Right atrium auricular region (tissue), 2 donors: Measurements from ENCODE around the gene ABCC12. TPM values are rescaled to one million over a fixed set of nuclear protein-coding genes. Genes with fewer than 3 reads are reported as not detected.

Experiments used
- DNase-seq: peaks from one replicate; pipeline ENCODE4 v3.0.0-alpha.2; 2019; ENCODE audit warnings: low spot score
- H3K27ac ChIP-seq, 2 donors: fragments of 200-600 bp; sonication (generic); 1 replicate in 1 of 2; 2 replicates in 1 of 2; pipeline ENCODE4 v1.5.1; 2016 to 2019
- H3K27me3 ChIP-seq, 2 donors: fragments of 200-600 bp; sonication (generic); one replicate each; pipeline versions ENCODE4 v1.5.1 to v1.6.0; 2017 to 2019
- H3K36me3 ChIP-seq: fragments of 200-600 bp; sonication (generic); one replicate; pipeline ENCODE4 v1.5.1; 2016
- H3K4me1 ChIP-seq, 2 donors: fragments of 200-600 bp; sonication (generic); one replicate each; pipeline versions ENCODE4 v1.5.1 to v1.6.0; 2017 to 2019
- H3K4me3 ChIP-seq, 2 donors: fragments of 200-600 bp; sonication (generic); 1 replicate in 1 of 2; 2 replicates in 1 of 2; pipeline ENCODE4 v1.5.1; 2017 to 2019; ENCODE audit warnings: mild to moderate bottlenecking in 1 of 2, moderate library complexity in 1 of 2
- H3K9me3 ChIP-seq, 2 donors: fragments of 200-600 bp; sonication (generic); one replicate each; pipeline ENCODE4 v1.5.1; 2019
- CTCF ChIP-seq, 2 donors: fragments of 200-600 bp; sonication (generic); IDR thresholded peaks; one replicate each; pipeline ENCODE4 v1.5.1; 2019; ENCODE audit warnings: antibody characterized with exemption in 2 of 2
- total RNA-seq, 2 donors: library from RNA; depleted of rRNA; stranded (reverse); fragments of >200 nt; gene quantifications; one replicate each; pipeline ENCODE4 v1.1.0, GENCODE V29; 2016

Gene ABCC12
- total RNA-seq, 2 donors from 2014 or later = not detected

GRCh38 chr16:48161906-48162305 lies 6.1 kb upstream of the ABCC12 start:
- no peak for TF ChIP-seq CTCF (IDR thresholded peaks at IDR 0.05)
- H3K4me3 ChIP-seq = no peak overlapping the region

GRCh38 chr16:48160575-48160974 lies 4.8 kb upstream of the ABCC12 start:
- H3K27me3 ChIP-seq = no peaks in the 10 kb centered on the region
- H3K36me3 ChIP-seq = no peaks in the 10 kb centered on the region
- DNase-seq = no peak
- H3K27ac ChIP-seq = no peak overlapping the region
- peaks cover 0 to 16% of the 10 kb centered on the region in 2 donors for H3K4me1 ChIP-seq
- no peak overlapping the region for H3K4me3 ChIP-seq
- no peak for TF ChIP-seq CTCF (IDR thresholded peaks at IDR 0.05)
- H3K9me3 ChIP-seq = no peaks in the 10 kb centered on the region

More at GRCh38 chr16:48161906-48162305, 6.1 kb upstream of the ABCC12 start:
- Histone ChIP-seq H3K36me3 (no peaks in the 10 kb centered on the region), H3K27me3 (no peaks in the 10 kb centered on the region), H3K9me3 (no peaks in the 10 kb centered on the region), H3K4me1 (peaks cover 0 to 8% of the 10 kb centered on the region in 2 donors), H3K27ac (no peak overlapping the region)
- no peak for DNase-seq

GRCh38 chr16:48158296-48158695 lies 2.5 kb upstream of the ABCC12 start:
- TF ChIP-seq CTCF (IDR thresholded peaks at IDR 0.05) = no peak
- Histone ChIP-seq H3K4me3 (no peak overlapping the region), H3K36me3 (no peaks in the 10 kb centered on the region), H3K4me1 (peaks cover 0 to 8% of the 10 kb centered on the region in 2 donors), H3K27ac (no peak overlapping the region), H3K27me3 (no peaks in the 10 kb centered on the region), H3K9me3 (no peaks in the 10 kb centered on the region)
- no peak for DNase-seq

- H3K9me3 ChIP-seq = no peaks in the 10 kb centered on the region
- no peaks in the 10 kb centered on the region for H3K27me3 ChIP-seq
- H3K4me3 ChIP-seq = no peak overlapping the region
- H3K4me1 ChIP-seq = peaks cover 0 to 8% of the 10 kb centered on the region in 2 donors
- no peak for DNase-seq
- H3K27ac ChIP-seq = no peak overlapping the region
- H3K36me3 ChIP-seq = no peaks in the 10 kb centered on the region
- TF ChIP-seq CTCF (IDR thresholded peaks at IDR 0.05) = no peak
Measured at GRCh38 chr16:48157794-48158193, 2.0 kb upstream of the ABCC12 start.

- H3K9me3 ChIP-seq = no peaks in the 10 kb centered on the region
- no peak overlapping the region for H3K4me3 ChIP-seq
- no peak for DNase-seq
- no peaks in the 10 kb centered on the region for H3K36me3 ChIP-seq
- H3K27me3 ChIP-seq = no peaks in the 10 kb centered on the region
- no peak for TF ChIP-seq CTCF (IDR thresholded peaks at IDR 0.05)
- peaks cover 0 to 8% of the 10 kb centered on the region in 2 donors for H3K4me1 ChIP-seq
- no peak overlapping the region for H3K27ac ChIP-seq
Measured at GRCh38 chr16:48157302-48157701, 1.5 kb upstream of the ABCC12 start.

- Histone ChIP-seq H3K27ac (no peak overlapping the region), H3K4me3 (no peak overlapping the region), H3K4me1 (peaks cover 0 to 8% of the 10 kb centered on the region in 2 donors), H3K36me3 (no peaks in the 10 kb centered on the region), H3K9me3 (no peaks in the 10 kb centered on the region), H3K27me3 (no peaks in the 10 kb centered on the region)
- DNase-seq = peak; percentile 79
- TF ChIP-seq CTCF (IDR thresholded peaks at IDR 0.05) = peak; percentile 83 to 96
Measured at GRCh38 chr16:48156790-48157209, 1.0 kb upstream of the ABCC12 start.
